SU-DHL-6 (cell line): ENCODE results near the gene ITGB7.

Experiments used
- CTCF ChIP-seq: fragments of 200-600 bp; sonication (generic); IDR thresholded peaks from one replicate; pipeline ENCODE4 v1.5.1; 2017; ENCODE audit warnings: antibody characterized with exemption, mild to moderate bottlenecking, low read length, moderate library complexity; ENCODE audit not compliant: insufficient read depth, poor library complexity, severe bottlenecking
- EZH2phosphoT487 ChIP-seq: fragments of 200-600 bp; sonication (generic), shearing (Covaris generic); conservative IDR thresholded peaks from 2 replicates; pipeline ENCODE4 v1.6.1; 2018; ENCODE audit warnings: mild to moderate bottlenecking, antibody characterized with exemption, low read length, moderate library complexity, mixed read lengths

DNA sequence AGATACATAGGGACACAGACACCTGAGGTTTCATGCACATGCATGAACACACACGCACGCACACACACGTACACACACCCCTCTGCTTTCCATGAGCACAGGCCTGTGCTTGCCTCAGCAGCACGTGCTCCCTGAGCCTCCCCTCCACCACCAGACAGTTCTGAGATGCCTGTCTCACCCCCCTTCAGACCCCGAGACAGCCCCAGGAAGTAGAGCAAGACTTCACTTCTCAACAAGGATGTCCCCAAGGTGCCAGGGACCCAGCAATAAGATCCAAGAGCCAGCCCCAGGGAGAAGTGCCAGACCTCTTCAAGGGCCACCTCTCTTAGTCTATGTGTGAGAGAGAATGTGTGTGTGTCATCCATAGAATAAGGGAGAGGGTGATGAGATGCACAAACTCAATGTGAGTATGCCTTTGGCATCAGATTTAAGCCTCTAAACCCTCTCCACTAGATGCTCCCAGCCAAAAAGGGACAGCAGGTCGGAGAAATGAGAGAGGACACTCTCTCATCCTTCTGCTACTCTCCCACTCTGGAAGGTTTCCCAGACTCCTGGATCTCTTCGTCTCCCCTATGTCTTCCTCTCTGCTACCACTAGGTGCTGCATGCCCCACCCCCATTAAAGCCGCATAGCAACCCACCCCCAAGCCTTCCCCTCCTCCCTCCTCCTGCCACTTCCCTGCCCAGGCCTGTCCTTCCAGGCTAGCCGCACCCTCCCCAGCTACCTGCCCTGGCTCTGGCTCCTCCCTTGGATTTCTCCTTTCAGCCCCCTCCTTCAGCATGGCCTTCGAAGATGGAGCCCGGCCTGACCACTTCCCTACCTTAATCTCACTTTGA is 17.2 kb upstream of the ITGB7 start:
- no peak for TF ChIP-seq CTCF
- TF ChIP-seq EZH2phosphoT487: no peak
